Measurements from ENCODE around the gene UNC13D.
"Not testable (repeated sequence)": the region's sequence is repeated elsewhere in the genome, so short reads cannot be mapped to it uniquely, and the experiment has no call there.

Gene UNC13D

DNA sequence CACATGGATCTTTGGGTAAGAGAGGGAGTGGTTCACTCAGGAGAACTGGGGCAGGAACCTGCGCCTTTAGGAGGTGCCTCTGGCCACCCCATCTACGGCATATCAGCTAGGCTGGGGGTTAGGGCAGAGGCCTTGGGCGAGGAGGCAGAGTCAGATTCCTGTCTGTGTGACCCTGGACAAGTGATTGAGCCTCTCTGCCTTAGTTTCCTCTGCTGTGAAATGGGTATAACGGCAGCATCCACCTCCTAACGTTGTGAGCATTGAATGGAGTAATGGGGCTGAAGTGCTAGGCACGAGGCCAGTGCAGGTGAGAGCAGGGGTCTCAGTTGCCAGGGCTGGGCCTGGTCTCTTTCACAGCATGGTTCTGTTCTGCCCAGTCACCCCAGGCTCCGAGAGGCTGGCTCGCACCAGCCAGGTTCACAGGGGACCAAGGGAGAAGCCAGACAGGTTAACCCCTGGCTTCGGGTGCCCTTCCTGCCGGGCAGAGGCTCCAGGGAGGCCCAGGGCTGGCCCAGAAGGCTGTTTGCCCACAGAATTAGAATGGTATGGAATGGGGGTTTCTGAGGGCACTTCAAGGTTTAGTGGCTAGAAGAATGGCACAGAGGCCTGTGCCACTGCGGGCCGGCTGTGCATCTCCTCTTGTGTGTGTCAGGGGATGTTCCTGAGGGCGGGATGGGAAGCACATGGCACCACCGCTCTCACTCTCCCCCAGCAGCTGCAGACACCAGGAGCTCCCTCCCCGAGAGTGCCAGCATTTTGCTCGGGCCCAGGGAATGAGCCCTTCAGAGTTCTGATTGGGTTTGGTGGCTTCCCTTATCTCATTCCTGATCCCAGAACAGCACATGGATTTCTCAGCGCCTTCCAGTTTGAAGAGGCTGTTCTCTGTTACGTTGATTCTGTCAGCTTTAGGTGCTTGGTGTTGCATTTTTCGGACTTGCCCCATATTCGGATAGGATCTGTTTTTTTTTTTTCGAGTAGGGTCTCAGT lies 23.8 kb downstream of the UNC13D start:
- DNase-seq (ENCODE audit: low spot score), result no peak

DNA sequence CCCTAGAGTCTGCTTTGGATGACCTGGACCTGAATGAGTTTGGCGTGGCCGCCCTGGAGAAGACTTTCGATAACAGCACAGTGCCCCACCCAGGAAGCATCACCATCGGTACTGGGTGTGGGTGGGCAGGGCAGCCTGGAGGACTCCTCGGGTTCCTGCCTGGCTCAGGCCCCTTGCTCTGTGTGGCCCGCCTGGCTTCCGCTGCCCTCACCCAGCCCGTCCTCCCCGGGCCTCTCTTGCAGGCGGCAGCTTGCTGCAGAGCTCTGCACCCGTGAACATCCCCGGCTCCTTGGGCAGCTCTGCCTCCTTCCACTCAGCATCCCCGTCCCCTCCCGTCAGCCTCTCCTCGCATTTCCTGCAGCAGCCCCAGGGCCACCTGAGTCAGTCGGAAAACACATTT lies 24.5 kb downstream of the UNC13D start:
- no peak for DNase-seq (ENCODE audit: low spot score)

DNA sequence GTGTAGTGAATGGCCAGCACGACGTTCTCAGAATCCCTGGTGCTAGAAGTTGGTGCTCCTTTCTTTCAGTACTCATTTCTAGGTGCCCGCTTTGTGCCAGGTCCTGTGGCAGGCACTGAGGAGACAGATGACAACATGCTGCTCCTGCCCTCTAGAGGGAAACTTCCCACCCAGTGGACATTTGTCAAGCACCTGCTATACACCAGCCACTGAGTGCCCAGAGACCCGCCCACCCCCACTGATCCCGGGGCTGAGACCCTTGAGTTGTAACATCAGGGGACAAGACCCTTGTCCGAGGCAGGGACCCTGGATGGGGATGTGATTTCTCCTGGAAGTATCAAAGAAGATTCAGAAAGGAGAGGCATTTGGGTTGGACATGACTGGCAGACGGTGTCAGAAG lies 25.1 kb downstream of the UNC13D start:
- no peak for DNase-seq (ENCODE audit: low spot score)

DNA sequence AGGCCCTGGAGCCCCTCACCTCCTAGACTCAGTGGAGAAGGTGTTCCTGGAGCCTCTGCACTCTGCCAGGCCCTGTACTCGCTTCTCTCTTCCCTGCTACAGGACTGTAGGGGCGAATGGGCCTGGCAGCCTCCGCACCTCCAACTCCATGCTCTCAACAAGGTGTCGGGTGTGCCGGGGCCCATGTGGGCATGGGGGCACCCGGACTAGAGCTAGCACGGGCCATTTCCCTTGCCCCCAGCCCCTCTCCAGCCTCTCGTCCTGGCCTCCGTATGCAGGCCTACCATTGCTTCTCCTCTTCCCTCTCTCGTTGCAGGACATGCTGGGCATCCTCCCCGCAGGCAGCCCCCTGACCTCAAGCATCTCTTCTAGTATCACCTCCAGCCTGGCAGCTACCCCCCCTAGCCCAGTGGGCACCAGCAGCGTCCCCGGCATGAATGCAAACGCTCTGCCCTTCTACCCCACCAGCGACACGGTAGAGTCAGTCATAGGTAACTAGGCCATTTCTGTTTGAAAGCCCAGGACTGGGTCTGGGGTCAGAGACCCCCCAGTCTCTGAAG lies 25.8 kb downstream of the UNC13D start:
- no peak for DNase-seq (ENCODE audit: low spot score)

DNA sequence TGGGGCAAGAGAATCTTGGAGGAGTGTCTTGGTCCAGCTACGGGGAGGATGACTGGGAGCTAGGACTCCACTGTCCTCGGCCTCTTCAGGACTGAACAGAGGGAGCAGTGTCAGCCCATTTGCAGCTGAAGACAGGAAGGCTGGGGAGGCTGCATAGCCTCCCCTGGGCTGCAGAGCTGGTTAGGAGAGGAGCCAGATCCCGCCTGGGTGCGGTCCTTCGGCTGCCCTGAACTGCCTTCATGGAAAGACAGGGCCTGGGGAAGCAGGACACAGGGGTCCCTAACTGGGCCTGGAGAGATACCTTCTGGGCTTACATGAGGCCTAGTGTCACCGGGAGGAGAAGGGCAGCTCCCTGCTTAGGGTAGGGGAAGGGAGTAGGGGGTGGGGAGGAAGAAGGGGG lies 26.6 kb downstream of the UNC13D start:
- DNase-seq (ENCODE audit: low spot score), result no peak

DNA sequence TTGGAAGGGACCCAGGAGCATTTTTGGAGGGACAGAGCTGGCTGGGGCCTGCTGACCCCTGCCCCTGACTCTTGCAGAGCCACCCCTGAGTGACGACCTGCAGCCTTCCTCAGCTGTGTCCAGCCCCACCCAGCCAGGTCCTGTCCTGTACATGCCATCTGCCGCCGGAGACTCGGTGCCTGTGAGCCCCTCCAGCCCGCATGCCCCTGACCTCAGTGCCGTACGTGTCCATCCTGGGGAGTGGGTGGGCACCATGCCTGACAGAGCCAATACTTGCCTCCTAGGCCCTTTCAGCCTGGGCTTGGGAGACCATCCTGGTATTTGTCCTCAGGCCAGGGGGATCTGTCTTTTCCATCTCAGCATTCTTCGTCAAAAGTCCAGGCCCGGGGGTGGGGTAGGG lies 27.5 kb downstream of the UNC13D start:
- no peak for DNase-seq (ENCODE audit: low spot score)

DNA sequence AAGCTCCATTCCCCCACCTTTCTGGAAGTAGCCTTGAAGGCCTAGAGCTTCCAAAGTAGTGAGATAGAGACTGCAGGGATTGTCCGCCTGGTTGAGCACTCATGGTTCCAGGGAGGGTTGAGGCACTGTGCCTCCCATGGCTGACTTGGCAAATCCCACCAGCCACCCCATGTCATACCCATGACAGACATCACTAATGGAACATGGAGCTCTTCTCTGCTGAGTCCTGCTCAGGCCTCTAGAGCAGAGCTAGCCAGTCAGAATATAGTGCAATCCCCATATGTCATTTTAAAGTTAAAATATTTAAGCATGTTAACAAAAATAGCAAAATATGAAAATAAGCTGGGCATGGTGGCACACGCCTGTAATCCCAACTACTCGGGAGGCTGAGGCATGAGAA lies 28.8 kb downstream of the UNC13D start:
- no peak for DNase-seq (ENCODE audit: low spot score)

DNA sequence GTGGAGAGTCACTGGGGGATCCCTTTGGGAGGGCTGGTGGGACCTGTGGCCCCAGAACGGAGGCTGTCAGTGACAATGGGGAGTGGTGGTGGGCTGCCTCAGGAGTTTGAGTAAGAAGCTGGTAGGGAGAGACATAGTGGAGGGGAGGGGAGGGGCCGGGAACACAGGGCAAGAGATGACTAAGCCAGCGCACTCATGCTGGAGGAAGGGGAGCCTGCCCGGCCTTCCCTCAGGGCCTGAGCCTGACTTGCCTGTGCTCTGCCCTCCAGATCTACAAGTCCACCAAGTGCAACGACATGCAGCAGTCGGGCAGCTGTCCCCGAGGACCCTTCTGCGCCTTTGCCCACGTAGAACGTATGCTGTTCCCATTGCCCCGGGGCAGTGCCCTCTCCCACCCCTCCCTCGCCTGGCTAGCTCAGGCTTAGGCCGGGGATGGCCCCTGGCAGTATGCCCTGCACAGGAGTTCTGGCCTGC lies 29.3 kb downstream of the UNC13D start:
- DNase-seq (ENCODE audit: low spot score), result no peak

DNA sequence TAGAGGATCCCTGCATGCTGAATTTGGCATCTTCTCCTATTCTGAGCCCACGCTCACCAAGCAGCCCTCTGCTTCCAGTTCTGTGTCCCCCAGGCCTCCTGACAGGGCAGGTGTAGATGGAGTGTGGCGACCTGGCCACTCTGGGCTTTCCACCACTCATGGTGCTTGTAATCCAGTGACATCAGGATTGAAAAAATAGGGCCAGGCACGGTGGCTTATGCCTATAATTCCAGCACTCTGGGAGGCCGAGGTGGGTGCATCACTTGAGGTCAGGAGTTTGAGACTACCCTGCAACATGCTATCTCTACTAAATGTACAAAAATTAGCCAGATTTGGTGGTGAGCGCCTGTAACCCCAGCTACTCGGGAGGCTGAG lies 30.2 kb downstream of the UNC13D start:
- no peak for DNase-seq (ENCODE audit: low spot score)

DNA sequence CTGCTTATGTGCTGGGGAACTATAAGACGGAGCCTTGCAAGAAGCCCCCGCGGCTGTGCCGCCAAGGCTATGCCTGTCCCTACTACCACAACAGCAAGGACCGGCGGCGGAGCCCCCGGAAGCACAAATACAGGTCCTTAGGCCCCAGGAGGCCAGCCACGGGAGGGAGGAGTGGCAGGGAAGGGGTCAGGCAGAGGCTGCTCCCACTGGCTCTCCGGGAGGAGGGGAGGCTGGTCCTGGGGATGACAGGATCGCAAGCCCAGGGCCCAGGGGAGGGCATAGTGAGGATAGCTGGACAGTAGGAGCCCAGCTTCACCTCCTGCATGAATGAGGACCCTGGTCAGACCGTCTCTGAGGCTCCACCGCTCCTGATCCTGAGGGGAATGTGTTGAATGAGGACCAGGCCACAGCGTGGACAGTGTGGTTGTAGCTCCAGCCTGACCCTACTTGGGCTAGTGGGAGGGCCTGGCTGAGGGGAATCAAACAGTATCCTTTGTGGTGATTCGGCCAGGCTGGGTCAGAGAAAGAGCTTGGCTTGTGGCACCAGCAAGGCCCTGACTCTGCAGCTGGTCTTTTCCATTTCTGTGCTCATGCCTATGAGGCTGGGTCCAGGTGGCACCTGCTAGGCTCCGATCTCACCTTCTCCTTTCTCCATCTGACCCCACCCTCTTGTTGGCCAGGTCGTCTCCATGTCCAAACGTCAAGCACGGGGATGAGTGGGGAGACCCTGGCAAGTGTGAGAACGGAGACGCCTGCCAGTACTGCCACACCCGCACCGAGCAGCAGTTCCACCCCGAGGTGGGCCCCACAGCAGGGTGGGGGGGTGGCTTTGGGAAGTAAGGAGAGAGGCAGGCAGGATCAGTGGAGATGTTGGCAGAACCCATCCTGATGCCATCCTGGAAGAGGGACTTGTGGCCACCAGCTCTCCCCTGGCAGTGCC lies 30.9 kb downstream of the UNC13D start:
- no peak for DNase-seq (ENCODE audit: low spot score)

DNA sequence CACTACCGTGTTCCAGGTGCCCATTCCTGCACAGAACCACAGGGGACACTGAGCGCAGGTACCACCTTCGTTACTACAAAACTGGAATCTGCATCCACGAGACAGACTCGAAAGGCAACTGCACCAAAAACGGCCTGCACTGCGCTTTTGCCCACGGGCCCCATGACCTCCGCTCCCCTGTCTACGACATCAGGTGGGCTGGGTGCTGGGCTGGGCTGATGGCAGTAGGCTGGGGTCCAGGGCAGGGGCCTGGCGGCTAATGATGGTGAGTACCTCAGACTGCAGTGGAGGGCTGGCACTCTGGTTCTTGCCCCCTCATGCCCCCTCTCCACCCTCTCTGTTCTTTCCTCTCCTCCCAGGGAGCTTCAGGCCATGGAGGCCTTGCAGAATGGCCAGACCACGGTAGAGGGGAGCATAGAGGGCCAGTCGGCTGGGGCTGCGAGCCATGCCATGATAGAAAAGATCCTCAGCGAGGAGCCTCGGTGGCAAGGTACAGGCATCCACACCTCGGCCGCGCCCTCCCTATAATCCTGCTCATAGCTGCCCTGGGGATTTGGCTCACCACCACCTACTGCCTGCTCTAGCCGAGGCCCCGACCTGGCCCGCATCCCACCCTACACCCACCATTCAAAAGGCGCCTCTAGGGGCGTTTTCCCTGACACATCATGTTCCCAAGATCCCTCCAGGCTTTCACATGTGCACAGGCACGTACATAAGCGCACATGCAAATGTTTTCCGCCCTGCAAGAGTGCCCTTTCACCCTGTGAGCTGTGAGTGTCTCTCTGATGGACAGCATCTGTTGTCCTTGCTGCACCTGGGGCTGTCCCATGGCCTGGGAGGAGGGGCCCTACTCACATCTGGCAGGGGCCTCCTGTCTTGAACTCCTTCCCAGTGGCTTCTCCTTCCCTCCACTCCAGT lies 31.8 kb downstream of the UNC13D start:
- DNase-seq (ENCODE audit: low spot score), result no peak

DNA sequence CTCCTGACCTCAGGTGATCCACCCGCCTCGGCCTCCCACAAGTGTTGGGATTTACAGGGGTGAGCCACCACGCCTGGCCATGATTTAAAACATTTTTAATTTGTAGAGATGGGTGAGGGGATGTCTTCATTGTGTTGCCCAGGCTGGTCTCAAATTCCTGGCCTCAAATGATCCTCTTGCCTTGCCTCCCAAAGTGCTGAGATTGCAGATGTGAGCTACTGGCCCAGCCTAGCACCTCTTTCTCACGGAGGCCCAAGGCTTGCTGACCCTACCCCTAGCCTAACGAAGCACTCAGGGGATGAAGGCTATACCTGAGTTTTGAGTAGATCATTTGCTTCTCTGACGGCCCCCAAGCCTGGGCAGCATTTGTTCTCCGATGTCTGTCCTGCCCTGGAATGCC lies 33.0 kb downstream of the UNC13D start:
- no peak for DNase-seq (ENCODE audit: low spot score)

DNA sequence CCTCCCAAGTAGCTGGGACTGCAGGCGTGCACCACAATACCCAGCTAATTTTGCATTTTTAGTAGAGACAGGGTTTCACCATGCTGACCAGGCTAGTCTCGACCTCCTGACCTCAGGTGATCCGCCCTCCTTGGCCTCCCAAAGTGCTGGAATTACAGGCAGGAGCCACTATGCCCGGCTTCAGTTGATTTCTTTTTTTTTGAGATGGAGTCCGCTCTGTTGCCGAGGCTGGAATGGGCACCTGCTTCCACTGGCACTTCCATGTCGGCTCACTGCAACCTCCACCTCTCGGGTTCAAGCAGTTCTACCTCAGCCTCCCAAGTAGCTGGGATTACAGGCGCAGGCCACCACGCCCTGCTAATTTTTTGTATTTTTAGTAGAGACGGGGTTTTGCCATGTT lies 33.4 kb downstream of the UNC13D start:
- DNase-seq (ENCODE audit: low spot score), result not testable (repeated sequence)

DNA sequence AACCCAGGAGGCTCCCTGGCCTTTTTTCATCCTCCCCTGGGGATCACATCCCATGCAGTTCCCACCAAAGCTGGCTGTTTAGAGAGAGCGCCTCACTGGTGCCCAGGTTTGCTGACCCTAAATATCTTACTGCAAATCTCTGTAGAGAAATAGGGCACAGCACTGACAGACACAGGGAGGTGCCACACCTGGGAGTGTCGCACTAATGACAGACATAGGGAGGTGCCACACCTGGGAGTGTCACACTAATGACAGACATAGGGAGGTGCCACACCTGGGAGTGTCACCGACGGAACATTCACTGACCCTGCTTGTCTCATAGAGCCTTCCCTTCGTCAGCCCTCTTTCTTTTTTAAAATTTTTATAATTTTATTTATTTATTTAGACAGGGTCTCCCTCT lies 34.0 kb downstream of the UNC13D start:
- DNase-seq (ENCODE audit: low spot score), result no peak

DNA sequence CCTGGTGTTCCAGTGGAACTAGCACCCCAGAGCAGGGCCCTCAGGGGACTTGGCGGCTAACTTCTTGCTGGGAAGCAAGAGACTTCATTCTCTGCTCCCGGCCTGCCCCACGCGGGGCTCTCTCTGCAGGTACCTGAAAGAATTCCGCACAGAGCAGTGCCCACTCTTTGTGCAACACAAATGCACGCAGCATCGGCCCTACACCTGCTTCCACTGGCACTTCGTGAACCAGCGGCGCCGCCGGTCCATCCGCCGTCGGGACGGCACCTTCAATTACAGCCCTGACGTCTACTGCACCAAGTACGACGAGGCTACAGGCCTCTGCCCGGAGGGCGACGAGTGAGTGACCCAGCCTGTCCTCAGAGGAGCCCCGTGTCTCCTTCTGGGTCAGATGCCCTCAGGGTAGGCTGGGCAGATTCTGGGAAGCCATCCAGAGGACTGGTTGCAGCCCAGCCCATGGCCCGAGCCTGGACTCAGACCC lies 34.5 kb downstream of the UNC13D start:
- DNase-seq (ENCODE audit: low spot score), result no peak

DNA sequence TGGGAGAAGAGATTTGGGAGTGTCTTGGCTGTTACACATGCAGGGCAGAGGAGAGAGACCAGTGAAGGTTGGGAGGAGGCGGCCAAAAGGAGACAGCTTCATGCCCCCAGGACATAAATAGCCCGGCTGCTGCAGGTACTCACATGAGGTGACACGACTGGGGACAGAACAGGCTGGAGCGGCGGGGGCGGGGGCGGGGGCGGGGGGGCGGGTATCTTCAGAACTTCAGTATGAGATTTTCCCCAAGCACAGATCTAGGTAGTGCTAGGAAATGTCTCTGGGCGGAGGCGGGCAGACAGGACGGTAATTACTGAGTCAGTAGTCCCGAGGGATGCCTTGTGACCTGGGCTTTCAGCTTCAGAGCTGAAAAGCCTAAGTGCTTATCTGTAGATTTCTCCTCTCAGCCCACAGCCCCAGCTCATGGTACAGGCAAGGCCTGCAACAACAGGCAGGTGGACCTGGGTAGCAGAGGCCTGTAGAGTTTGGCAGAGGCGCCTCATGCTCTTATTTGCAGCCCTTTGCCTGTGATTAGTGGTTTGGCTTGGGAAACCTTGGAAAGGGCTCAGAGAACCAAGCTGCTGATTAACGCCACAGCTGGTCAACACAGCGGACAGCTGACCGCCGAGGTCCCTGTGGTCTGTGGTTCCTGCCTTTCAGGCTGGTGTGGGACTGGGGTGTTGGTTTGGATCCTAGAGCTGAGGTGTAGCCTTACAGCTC lies 35.1 kb downstream of the UNC13D start:
- no peak for DNase-seq (ENCODE audit: low spot score)

DNA sequence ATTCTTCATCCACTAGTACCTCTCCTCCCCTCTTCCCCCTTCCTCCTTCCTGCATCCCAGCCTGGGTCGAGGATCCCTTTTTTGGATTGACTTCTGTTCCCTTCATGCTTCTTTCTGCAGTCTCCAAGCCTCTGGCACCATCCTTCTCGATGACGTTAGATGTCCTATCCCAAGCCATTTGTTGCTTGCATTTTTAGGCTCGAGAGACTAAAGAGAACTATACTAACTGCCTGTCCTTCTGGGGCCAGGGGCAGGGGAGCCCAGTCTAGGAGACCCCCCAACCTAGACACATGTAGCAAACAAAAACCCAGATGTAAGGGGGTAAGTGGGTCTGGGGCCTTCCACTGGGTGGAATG lies 35.7 kb downstream of the UNC13D start:
- DNase-seq (ENCODE audit: low spot score), result no peak

DNA sequence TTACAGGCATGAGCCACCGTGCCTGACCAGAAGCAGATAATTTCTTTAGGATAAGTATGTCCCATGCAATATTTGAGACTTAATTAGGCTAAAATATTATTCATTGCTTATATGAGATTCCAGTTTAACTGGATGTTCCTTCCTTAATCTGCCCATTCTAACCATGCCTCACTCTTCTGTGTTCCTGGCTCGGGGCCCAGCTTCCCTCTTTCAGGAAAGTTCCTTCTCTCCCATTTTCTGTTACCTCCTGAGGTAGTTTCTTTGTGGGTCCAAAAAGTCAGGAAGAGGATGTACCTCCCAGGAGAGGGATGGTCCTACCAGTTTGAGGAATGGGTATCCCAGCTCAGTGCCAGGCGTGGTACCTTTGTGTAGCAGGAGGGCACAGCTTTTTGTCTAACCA lies 36.3 kb downstream of the UNC13D start:
- DNase-seq (ENCODE audit: low spot score), result no peak

DNA sequence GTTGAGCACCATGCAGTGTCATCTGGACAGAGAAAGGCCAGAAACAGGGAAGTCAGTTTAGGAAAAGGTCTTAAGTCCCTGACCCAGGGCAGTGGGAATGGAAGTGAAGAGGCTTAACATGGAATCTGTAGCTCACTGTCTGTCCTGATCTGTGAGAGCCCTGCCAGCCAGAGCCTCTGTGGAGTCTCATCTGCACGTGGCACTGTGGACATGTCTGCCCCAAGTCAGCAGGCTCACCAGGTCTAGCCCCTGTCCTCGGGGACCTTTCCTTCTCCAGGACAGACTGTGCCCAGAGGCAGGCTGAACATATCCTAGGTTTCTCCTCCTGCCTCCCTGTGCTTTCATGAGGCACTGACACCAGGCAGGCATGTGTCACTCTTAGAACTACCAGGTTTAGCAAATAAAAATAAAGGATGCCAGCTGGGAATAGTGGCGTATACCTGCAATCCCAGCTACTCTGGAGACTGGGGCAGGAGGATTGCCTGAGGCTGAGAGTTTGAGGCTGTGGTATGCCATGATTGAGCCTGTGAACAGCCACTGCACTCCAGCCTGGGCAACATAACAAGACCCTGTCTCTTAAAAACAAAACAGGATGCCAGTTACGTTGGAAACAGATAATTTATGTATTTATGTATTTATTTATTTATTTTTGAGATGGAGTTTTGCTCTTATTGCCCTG lies 37.2 kb downstream of the UNC13D start:
- no peak for DNase-seq (ENCODE audit: low spot score)

DNA sequence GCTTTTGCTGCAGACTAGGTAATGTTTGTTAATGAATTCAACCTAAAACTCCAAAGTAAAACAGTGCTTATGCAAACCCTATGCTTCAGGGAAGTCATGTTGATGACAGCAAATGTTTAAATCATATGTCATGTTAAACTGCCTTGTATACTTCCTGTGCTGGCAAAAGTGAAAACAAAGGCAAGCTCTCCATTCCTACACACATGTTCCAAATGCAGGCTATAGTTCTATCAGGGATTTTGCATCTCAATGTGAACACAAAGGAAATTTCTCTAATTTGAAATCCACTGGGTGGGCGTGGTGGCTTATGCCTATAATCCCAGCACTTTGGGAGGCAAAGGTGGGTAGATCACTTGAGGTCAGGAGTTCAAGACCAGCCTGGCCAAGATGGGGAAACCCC lies 40.3 kb downstream of the UNC13D start:
- DNase-seq (ENCODE audit: low spot score), result no peak

Measured in Ammon's horn (tissue), 1 donor.